H1 (cell line): Measurements from ENCODE around the gene TRPV4. TPM values are rescaled to one million over a fixed set of nuclear protein-coding genes. Genes with fewer than 3 reads are reported as not detected.

Experiments used
- EZH2 ChIP-seq: fragments of 200-600 bp; sonication (generic); IDR thresholded peaks from 2 replicates; pipeline ENCODE4 v1.7.1; 2012; ENCODE audit warnings: low read depth, mild to moderate bottlenecking, moderate library complexity, low read length, inconsistent platforms; ENCODE audit not compliant: severe bottlenecking
- FOSL1 ChIP-seq: IDR thresholded peaks from 2 replicates; pipeline ENCODE4 v1.6.1; 2011; ENCODE audit warnings: mild to moderate bottlenecking, low read depth, low read length, moderate library complexity; ENCODE audit not compliant: insufficient read depth
- SIRT6 ChIP-seq: IDR thresholded peaks from one replicate; pipeline ENCODE4 v1.7.1; 2012; ENCODE audit warnings: low read length, inconsistent platforms
- TAF1 ChIP-seq: IDR thresholded peaks from 2 replicates; pipeline ENCODE4 v1.6.1; 2011; ENCODE audit warnings: mild to moderate bottlenecking, low read depth, low read length
- ZNF274 ChIP-seq: IDR thresholded peaks from 2 replicates; pipeline ENCODE4 v1.7.0; 2012; ENCODE audit warnings: low read length, borderline replicate concordance; ENCODE audit errors: extremely low read depth
- polyA plus RNA-seq, 7 experiments: library from polyadenylated mRNA; depleted of rRNA in 3 of 7; stranded (reverse) in 5 of 7; unstranded in 2 of 7; fragments of >200 nt in 5 of 7; fragments of 200-250 nt in 2 of 7; gene quantifications; 1 replicate in 5 of 7; 2 replicates in 1 of 7; 4 replicates in 1 of 7; pipeline versions ENCODE4 v1.2.1 to v1.2.3, GENCODE V29; 2011 to 2013; ENCODE audit warnings: missing spikeins in 2 of 7, mixed read lengths in 2 of 7
- total RNA-seq: library from RNA; stranded (reverse); fragmentation: NEBNext Ultra II Directional; extraction: Animal tissue kit (Norgen Biotek cat#: 25700); gene quantifications from 2 replicates; pipeline ENCODE4 v1.2.1, GENCODE V29; 2021
- TF ChIP-seq, protein P1 (sequence below): IDR thresholded peaks from 2 replicates; pipeline ENCODE4 v1.6.1; 2012; ENCODE audit warnings: inconsistent platforms

Gene TRPV4
- total and polyA plus RNA-seq, 2 of the 8 experiments (the other 6 are each of a cell fraction or from before 2014, with no cell fraction given): 2.1 to 6.2 TPM

DNA sequence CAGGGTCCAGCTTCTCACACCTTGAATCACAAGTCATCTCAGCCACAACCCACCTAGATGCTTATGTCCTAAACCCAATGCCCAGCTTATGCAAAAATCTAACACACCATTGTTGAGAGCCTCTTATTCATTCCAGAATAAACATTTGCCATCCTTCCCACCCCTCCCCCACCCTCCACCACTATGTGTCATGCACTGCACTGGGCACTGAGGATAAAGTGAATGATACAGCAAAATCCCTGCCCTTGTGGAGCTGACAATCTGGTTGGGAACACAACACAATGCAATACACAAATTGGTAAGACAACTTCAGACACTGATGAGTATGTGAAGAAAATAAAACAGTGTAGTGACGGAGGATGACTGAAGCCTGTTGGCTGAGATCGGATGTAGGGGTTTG lies 48.6 kb upstream of the TRPV4 start (continued):
- TF ChIP-seq TAF1 (no peak), FOSL1 (no peak), ZNF274 (no peak), SIRT6 (no peak), EZH2 (no peak)
- TF ChIP-seq, protein P1, sequence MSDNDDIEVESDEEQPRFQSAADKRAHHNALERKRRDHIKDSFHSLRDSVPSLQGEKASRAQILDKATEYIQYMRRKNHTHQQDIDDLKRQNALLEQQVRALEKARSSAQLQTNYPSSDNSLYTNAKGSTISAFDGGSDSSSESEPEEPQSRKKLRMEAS: no peak
